ENCODE results near the gene KLK13. TPM values are rescaled to one million over a fixed set of nuclear protein-coding genes. Genes with fewer than 3 reads are reported as not detected.

Gene KLK13
- polyA plus RNA-seq, 3 donors, result not detected

DNA sequence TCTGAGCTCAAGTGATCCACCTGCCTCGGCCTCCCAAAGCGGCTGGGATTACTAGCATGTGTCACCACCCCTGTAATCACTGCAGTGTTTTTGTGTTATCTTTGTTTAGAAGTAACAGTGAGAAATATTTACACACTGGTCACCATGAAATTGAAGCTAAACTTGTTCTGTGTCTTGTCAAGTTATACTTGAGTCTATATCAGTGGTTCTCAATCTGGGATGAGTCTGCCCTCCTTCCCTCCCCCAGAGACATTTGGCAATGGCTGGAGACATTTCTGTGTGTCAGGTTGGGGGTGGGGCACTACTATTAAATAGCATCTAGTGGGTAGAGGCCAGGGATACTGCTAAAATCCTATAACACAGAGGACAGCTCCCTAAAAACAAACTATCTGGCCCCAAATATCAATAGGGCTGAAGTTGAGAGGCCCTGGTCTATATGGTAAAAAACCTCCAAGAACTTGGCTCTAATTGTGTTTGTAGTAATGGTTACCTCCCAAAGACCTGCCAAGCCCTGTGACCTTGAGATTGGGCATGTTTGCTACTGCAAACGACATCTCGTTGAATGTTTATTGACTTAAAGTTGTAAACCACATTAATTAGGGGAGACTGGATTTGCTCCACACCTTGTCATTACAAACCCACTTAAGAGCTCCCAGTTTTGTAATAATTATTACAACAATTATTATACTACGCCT is 36.4 kb upstream of the KLK13 start:
- peaks cover 57 to 70% of the 10 kb centered on the region in 2 donors for H3K36me3 Mint-ChIP-seq
- H3K9me3 Mint-ChIP-seq, result peaks cover 0 to 3% (median 0%) of the 10 kb centered on the region in 7 donors
- H3K4me1 Mint-ChIP-seq, result peaks cover 33% of the 10 kb centered on the region

DNA sequence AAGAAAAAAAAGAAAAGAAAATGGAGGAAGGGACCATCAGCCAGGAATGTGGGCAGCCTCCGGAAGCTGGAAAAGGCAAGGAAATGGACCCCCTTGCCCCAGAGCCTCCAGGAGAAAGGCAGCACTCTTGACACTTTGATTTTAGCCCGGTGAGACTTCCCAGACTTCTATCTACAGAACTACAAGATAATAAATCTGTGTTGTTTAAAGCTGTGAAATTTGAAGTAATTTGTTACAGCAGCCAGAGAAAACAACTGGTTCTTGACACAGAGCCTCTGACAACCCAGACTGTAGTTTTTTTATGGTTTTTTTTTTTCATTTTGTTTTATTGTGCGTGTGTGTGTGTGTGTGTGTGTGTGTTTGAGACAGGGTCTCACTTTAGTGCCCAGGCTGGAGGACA is 35.7 kb upstream of the KLK13 start:
- TF ChIP-seq CTCF (IDR thresholded peaks at IDR 0.05), result no peak
- Mint-ChIP-seq H3K27ac (peak overlapping the region in 4 of 7 donors; percentile 11 to 77 (median 59)), H3K4me1 (peaks cover 28% of the 10 kb centered on the region), H3K4me3 (no peak overlapping the region), H3K36me3 (peaks cover 50 to 71% of the 10 kb centered on the region in 2 donors), H3K27me3 (ENCODE audit: low read depth in 3 of 3) (peaks cover 0 to 2% (median 1%) of the 10 kb centered on the region in 3 donors), H3K9me3 (peaks cover 0 to 3% (median 0%) of the 10 kb centered on the region in 7 donors)
- Histone ChIP-seq H3K4me1 (ENCODE audit: control insufficient read depth in 1 of 2, insufficient read depth in 2 of 2, low read length in 2 of 2) (peaks cover 10 to 13% of the 10 kb centered on the region in 2 donors), H3K79me2 (ENCODE audit: insufficient read depth, low read length) (peaks cover 30% of the 10 kb centered on the region), H4K20me1 (ENCODE audit: insufficient read depth, low read length) (peaks cover 32% of the 10 kb centered on the region), H3K27ac (ENCODE audit: low read depth in 1 of 2, low read length in 2 of 2) (no peak overlapping the region), H3K4me3 (replicated peaks in 1 of 3; ENCODE audit: low read depth in 2 of 3, low read length in 3 of 3) (no peak overlapping the region), H3K27me3 (ENCODE audit: control insufficient read depth in 2 of 2, insufficient read depth in 2 of 2, low read length in 2 of 2) (no peaks in the 10 kb centered on the region), H3K9ac (ENCODE audit: insufficient read depth, low read length, poor library complexity, severe bottlenecking) (no peak overlapping the region), H3K9me3 (replicated peaks in 1 of 2; ENCODE audit: control insufficient read depth in 1 of 2, insufficient read depth in 1 of 2, low read length in 2 of 2) (no peaks in the 10 kb centered on the region), H3K36me3 (replicated peaks in 1 of 2; ENCODE audit: control insufficient read depth in 1 of 2, insufficient read depth in 2 of 2, low read length in 2 of 2) (peaks cover 24 to 71% of the 10 kb centered on the region in 2 donors), H3K4me2 (replicated peaks; ENCODE audit: extremely low read depth, low read length, poor library complexity, severe bottlenecking) (no peak overlapping the region), H2AFZ (ENCODE audit: insufficient read depth, low read depth, low read length, poor library complexity, severe bottlenecking) (no peak overlapping the region)
- WGBS (ENCODE audit: insufficient coverage), result no CpG with 5 or more reads among the region's 3 CpGs
- intact Hi-C loops (cut with micrococcal nuclease), result loop anchor here (10.0 kb wide), 1 partner anchor 494 kb away; no protein-coding TSS in a partner anchor
- no peak for DNase-seq

More for the DNA sequence above, 36.4 kb upstream of the KLK13 start:
- WGBS (ENCODE audit: insufficient coverage), result no CpG with 5 or more reads among the region's 5 CpGs
- TF ChIP-seq CTCF (IDR thresholded peaks at IDR 0.05), result no peak
- Histone ChIP-seq H3K9me3 (replicated peaks in 1 of 2; ENCODE audit: control insufficient read depth in 1 of 2, insufficient read depth in 1 of 2, low read length in 2 of 2) (no peaks in the 10 kb centered on the region), H2AFZ (ENCODE audit: insufficient read depth, low read depth, low read length, poor library complexity, severe bottlenecking) (no peak overlapping the region), H3K36me3 (replicated peaks in 1 of 2; ENCODE audit: control insufficient read depth in 1 of 2, insufficient read depth in 2 of 2, low read length in 2 of 2) (peaks cover 24 to 72% of the 10 kb centered on the region in 2 donors), H3K79me2 (ENCODE audit: insufficient read depth, low read length) (peaks cover 36% of the 10 kb centered on the region), H3K27ac (ENCODE audit: low read depth in 1 of 2, low read length in 2 of 2) (peak overlapping the region in 1 of 2 donors; percentile 13), H3K9ac (ENCODE audit: insufficient read depth, low read length, poor library complexity, severe bottlenecking) (no peak overlapping the region), H4K20me1 (ENCODE audit: insufficient read depth, low read length) (peaks cover 33% of the 10 kb centered on the region), H3K4me1 (ENCODE audit: control insufficient read depth in 1 of 2, insufficient read depth in 2 of 2, low read length in 2 of 2) (peaks cover 10 to 13% of the 10 kb centered on the region in 2 donors), H3K4me3 (replicated peaks in 1 of 3; ENCODE audit: low read depth in 2 of 3, low read length in 3 of 3) (no peak overlapping the region), H3K27me3 (ENCODE audit: control insufficient read depth in 2 of 2, insufficient read depth in 2 of 2, low read length in 2 of 2) (no peaks in the 10 kb centered on the region), H3K4me2 (replicated peaks; ENCODE audit: extremely low read depth, low read length, poor library complexity, severe bottlenecking) (no peak overlapping the region)
- Mint-ChIP-seq H3K4me3 (no peak overlapping the region), H3K27me3 (ENCODE audit: low read depth in 3 of 3) (peaks cover 0 to 2% (median 1%) of the 10 kb centered on the region in 3 donors), H3K27ac (peak overlapping the region in 3 of 7 donors; percentile 45 to 79 (median 73))
- intact Hi-C loops (cut with micrococcal nuclease), result loop anchor here (10.0 kb wide), 1 partner anchor 493 kb away; no protein-coding TSS in a partner anchor
- DNase-seq, result no peak
